Measurements from ENCODE around the gene SMOC2. TPM values are rescaled to one million over a fixed set of nuclear protein-coding genes. Genes with fewer than 3 reads are reported as not detected.

SMOC2 gene
- total RNA-seq, 1 donor from 2014 or later, result not detected

- no peak for DNase-seq (ENCODE audit: low read depth, low spot score)
Measured at GRCh38 chr6:168624540-168624939, 183.6 kb downstream of the SMOC2 start.

GRCh38 chr6:168624948-168625347 is 184.0 kb downstream of the SMOC2 start:
- no peak for DNase-seq (ENCODE audit: low read depth, low spot score)

- DNase-seq (ENCODE audit: low read depth, low spot score), result no peak
Measured at GRCh38 chr6:168625602-168626001, 184.6 kb downstream of the SMOC2 start.

- no peak for DNase-seq (ENCODE audit: low read depth, low spot score)
Measured at GRCh38 chr6:168626046-168626602, 185.1 kb downstream of the SMOC2 start.

GRCh38 chr6:168627506-168628175 is 186.7 kb downstream of the SMOC2 start:
- no peak for DNase-seq (ENCODE audit: low read depth, low spot score)

GRCh38 chr6:168628176-168628553 is 187.2 kb downstream of the SMOC2 start:
- DNase-seq (ENCODE audit: low read depth, low spot score), result no peak

GRCh38 chr6:168628732-168629245 is 187.8 kb downstream of the SMOC2 start:
- no peak for DNase-seq (ENCODE audit: low read depth, low spot score)

GRCh38 chr6:168631564-168631963 is 190.6 kb downstream of the SMOC2 start:
- DNase-seq (ENCODE audit: low read depth, low spot score), result no peak

GRCh38 chr6:168632694-168633093 is 191.7 kb downstream of the SMOC2 start:
- DNase-seq (ENCODE audit: low read depth, low spot score), result no peak

- DNase-seq (ENCODE audit: low read depth, low spot score), result no peak
Measured at GRCh38 chr6:168634541-168635328, 193.8 kb downstream of the SMOC2 start.

GRCh38 chr6:168636147-168637004 is 195.4 kb downstream of the SMOC2 start:
- DNase-seq (ENCODE audit: low read depth, low spot score), result no peak

- no peak for DNase-seq (ENCODE audit: low read depth, low spot score)
Measured at GRCh38 chr6:168637834-168638233, 196.8 kb downstream of the SMOC2 start.

- DNase-seq (ENCODE audit: low read depth, low spot score), result no peak
Measured at GRCh38 chr6:168638468-168639271, 197.7 kb downstream of the SMOC2 start.

GRCh38 chr6:168640181-168640580 is 199.2 kb downstream of the SMOC2 start:
- DNase-seq (ENCODE audit: low read depth, low spot score), result no peak

- no peak for DNase-seq (ENCODE audit: low read depth, low spot score)
Measured at GRCh38 chr6:168640768-168641167, 199.8 kb downstream of the SMOC2 start.

GRCh38 chr6:168641446-168641845 is 200.5 kb downstream of the SMOC2 start:
- DNase-seq (ENCODE audit: low read depth, low spot score), result no peak

GRCh38 chr6:168643401-168643800 is 202.4 kb downstream of the SMOC2 start:
- DNase-seq (ENCODE audit: low read depth, low spot score), result no peak

- no peak for DNase-seq (ENCODE audit: low read depth, low spot score)
Measured at GRCh38 chr6:168645326-168645725, 204.3 kb downstream of the SMOC2 start.

GRCh38 chr6:168647271-168647670 is 206.3 kb downstream of the SMOC2 start:
- DNase-seq (ENCODE audit: low read depth, low spot score), result no peak

- no peak for DNase-seq (ENCODE audit: low read depth, low spot score)
Measured at GRCh38 chr6:168648240-168649125, 207.5 kb downstream of the SMOC2 start.
